ENCODE data around the gene FGFR4. TPM values are rescaled to one million over a fixed set of nuclear protein-coding genes. Genes with fewer than 3 reads are reported as not detected.
A peak's percentile ranks its signal among the peaks of the same experiment; 100 is the strongest.

FGFR4 gene
- total and polyA plus RNA-seq, 2 donors from 2014 or later = 50.2 to 72.6 TPM

DNA sequence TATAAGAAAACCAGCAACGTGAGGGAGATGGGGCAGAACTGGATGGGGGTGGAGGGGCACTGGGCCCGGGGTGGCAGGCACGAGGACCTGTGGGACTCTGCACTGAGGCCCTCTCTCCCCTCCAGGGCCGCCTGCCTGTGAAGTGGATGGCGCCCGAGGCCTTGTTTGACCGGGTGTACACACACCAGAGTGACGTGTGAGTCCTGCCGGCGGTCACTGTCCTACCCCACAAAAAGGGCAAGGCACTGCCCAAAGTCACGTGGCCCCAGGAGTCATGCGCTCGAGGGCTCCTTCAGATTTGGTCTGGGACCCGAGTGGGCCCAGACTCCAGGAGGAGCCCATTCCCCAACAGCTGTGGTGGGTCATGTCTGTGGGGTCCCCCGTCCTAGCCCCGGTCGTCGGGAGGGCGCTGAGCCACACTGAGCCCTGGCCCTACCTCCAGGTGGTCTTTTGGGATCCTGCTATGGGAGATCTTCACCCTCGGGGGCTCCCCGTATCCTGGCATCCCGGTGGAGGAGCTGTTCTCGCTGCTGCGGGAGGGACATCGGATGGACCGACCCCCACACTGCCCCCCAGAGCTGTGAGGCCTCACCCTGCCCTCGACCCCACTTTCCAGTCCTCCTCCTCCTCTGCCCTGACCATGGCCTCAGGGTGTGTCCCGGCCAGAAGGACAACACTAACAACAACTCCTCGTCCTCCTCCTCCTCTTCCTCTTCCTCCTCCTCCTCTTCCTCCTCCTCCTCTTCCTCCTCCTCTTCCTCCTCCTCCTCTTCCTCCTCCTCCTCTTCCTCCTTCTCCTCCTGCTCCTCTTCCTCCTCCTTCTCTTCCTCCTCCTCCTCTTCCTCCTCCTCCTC is 9.7 kb downstream of the FGFR4 start:
- Histone ChIP-seq H3K27me3 (ENCODE audit: control insufficient read depth, insufficient read depth, low read length) (no peaks in the 10 kb centered on the region), H3K27ac (ENCODE audit: low read depth in 2 of 2, low read length in 2 of 2) (peak overlapping the region in 1 of 2 donors; percentile 30), H3K9me3 (ENCODE audit: control insufficient read depth in 2 of 3, insufficient read depth in 1 of 3, low read length in 3 of 3) (no peaks in the 10 kb centered on the region), H3K36me3 (ENCODE audit: control insufficient read depth in 2 of 3, insufficient read depth in 3 of 3, low read length in 3 of 3) (no peaks in the 10 kb centered on the region), H3K9ac (ENCODE audit: low read length in 3 of 3) (no peak overlapping the region), H3K4me3 (ENCODE audit: low read length in 3 of 3) (no peak overlapping the region), H3K4me1 (ENCODE audit: control insufficient read depth in 2 of 3, insufficient read depth in 2 of 3, low read depth in 1 of 3, low read length in 3 of 3) (peaks cover 0 to 21% (median 4%) of the 10 kb centered on the region in 3 donors)
- DNase-seq = peak in 2 of 5 donors; percentile 48 to 71
- intact Hi-C loops (cut with DNase I) = no loop called here
- no peak for FAIRE-seq
- TF ChIP-seq, protein P1, sequence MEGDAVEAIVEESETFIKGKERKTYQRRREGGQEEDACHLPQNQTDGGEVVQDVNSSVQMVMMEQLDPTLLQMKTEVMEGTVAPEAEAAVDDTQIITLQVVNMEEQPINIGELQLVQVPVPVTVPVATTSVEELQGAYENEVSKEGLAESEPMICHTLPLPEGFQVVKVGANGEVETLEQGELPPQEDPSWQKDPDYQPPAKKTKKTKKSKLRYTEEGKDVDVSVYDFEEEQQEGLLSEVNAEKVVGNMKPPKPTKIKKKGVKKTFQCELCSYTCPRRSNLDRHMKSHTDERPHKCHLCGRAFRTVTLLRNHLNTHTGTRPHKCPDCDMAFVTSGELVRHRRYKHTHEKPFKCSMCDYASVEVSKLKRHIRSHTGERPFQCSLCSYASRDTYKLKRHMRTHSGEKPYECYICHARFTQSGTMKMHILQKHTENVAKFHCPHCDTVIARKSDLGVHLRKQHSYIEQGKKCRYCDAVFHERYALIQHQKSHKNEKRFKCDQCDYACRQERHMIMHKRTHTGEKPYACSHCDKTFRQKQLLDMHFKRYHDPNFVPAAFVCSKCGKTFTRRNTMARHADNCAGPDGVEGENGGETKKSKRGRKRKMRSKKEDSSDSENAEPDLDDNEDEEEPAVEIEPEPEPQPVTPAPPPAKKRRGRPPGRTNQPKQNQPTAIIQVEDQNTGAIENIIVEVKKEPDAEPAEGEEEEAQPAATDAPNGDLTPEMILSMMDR (IDR thresholded peaks at IDR 0.05; ENCODE audit: borderline replicate concordance, extremely low read depth, insufficient read depth) = no peak

DNA sequence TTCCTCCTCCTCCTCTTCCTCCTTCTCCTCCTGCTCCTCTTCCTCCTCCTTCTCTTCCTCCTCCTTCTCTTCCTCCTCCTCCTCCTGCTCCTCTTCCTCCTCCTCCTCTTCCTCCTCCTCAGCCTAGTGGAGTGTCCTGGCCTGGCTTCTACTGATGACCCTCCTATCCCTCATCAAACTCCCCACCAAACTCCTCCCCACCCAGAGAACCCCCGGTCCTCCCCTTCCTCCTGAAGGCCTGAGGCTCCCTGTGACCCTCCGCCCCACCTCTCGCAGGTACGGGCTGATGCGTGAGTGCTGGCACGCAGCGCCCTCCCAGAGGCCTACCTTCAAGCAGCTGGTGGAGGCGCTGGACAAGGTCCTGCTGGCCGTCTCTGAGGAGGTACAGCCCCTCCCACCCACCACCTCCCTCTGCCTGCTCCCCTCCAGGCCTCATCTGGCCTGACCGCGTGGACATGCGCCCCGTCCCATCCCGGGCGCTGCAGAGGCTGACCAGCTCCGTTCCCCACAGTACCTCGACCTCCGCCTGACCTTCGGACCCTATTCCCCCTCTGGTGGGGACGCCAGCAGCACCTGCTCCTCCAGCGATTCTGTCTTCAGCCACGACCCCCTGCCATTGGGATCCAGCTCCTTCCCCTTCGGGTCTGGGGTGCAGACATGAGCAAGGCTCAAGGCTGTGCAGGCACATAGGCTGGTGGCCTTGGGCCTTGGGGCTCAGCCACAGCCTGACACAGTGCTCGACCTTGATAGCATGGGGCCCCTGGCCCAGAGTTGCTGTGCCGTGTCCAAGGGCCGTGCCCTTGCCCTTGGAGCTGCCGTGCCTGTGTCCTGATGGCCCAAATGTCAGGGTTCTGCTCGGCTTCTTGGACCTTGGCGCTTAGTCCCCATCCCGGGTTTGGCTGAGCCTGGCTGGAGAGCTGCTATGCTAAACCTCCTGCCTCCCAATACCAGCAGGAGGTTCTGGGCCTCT is 10.6 kb downstream of the FGFR4 start:
- Histone ChIP-seq H3K4me3 (ENCODE audit: low read length in 3 of 3) (no peak overlapping the region), H3K9me3 (ENCODE audit: control insufficient read depth in 2 of 3, insufficient read depth in 1 of 3, low read length in 3 of 3) (no peaks in the 10 kb centered on the region), H3K27me3 (ENCODE audit: control insufficient read depth, insufficient read depth, low read length) (no peaks in the 10 kb centered on the region), H3K27ac (ENCODE audit: low read depth in 2 of 2, low read length in 2 of 2) (no peak overlapping the region), H3K4me1 (ENCODE audit: control insufficient read depth in 2 of 3, insufficient read depth in 2 of 3, low read depth in 1 of 3, low read length in 3 of 3) (peaks cover 0 to 21% (median 4%) of the 10 kb centered on the region in 3 donors), H3K9ac (ENCODE audit: low read length in 3 of 3) (no peak overlapping the region), H3K36me3 (ENCODE audit: control insufficient read depth in 2 of 3, insufficient read depth in 3 of 3, low read length in 3 of 3) (no peaks in the 10 kb centered on the region)
- peak in 2 of 5 donors; percentile 66 to 67 for DNase-seq
- TF ChIP-seq, protein P1 (IDR thresholded peaks at IDR 0.05; ENCODE audit: borderline replicate concordance, extremely low read depth, insufficient read depth) = no peak
- intact Hi-C loops (cut with DNase I) = no loop called here
- no peak for FAIRE-seq

DNA sequence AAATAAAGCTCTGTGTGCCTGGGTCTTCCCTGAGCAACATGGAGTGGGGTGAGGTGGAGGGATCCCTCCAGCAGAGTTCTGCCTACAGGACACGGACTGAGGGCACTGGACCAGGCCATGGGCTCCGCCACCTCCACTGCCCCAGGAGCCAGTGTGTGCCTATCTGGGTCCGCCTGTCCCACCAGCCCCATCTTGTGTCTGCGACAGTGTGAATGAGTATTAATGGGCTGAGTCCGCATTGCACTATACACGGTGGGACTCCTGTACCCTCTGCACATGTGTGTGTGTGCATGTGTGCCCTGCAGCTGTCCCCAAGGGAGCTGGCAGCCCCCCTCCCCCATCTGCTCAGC is 11.4 kb downstream of the FGFR4 start:
- no peaks in the 10 kb centered on the region for H3K9me3 ChIP-seq (ENCODE audit: control insufficient read depth in 2 of 3, insufficient read depth in 1 of 3, low read length in 3 of 3)
- TF ChIP-seq, protein P1 (IDR thresholded peaks at IDR 0.05; ENCODE audit: borderline replicate concordance, extremely low read depth, insufficient read depth) = no peak
- H3K9ac ChIP-seq (ENCODE audit: low read length in 3 of 3) = no peak overlapping the region
- H3K4me3 ChIP-seq (ENCODE audit: low read length in 3 of 3) = no peak overlapping the region
- no peak for FAIRE-seq
- no peaks in the 10 kb centered on the region for H3K27me3 ChIP-seq (ENCODE audit: control insufficient read depth, insufficient read depth, low read length)
- H3K4me1 ChIP-seq (ENCODE audit: control insufficient read depth in 2 of 3, insufficient read depth in 2 of 3, low read depth in 1 of 3, low read length in 3 of 3) = peaks cover 0 to 21% (median 4%) of the 10 kb centered on the region in 3 donors
- intact Hi-C loops (cut with DNase I) = no loop called here
- DNase-seq = peak in 1 of 5 donors; percentile 55
- H3K36me3 ChIP-seq (ENCODE audit: control insufficient read depth in 2 of 3, insufficient read depth in 3 of 3, low read length in 3 of 3) = no peaks in the 10 kb centered on the region
- H3K27ac ChIP-seq (ENCODE audit: low read depth in 2 of 2, low read length in 2 of 2) = no peak overlapping the region
